Vagina (tissue), 2 donors: Measurements from ENCODE around the gene ZNF514.
A peak's percentile ranks its signal among the peaks of the same experiment; 100 is the strongest.

Experiments
- CTCF ChIP-seq, 3 experiments: fragments of 450-650 bp in 2 of 3; fragments of 200-600 bp in 1 of 3; sonication (generic) in 1 of 3; IDR thresholded peaks; one replicate each; pipeline ENCODE4 v1.5.1; 2017 to 2019; ENCODE audit warnings: antibody characterized with exemption in 3 of 3, mild to moderate bottlenecking in 2 of 3, moderate library complexity in 2 of 3
- POLR2A ChIP-seq, 2 donors: fragments of 450-650 bp; IDR thresholded peaks; one replicate each; pipeline ENCODE4 v1.6.1; 2017; ENCODE audit warnings: antibody characterized with exemption in 2 of 2, mild to moderate bottlenecking in 2 of 2, moderate library complexity in 2 of 2

- TF ChIP-seq CTCF (IDR thresholded peaks at IDR 0.05), result peak in 2 of 3 experiments; percentile 15 to 66
- no peak for TF ChIP-seq POLR2A (IDR thresholded peaks at IDR 0.05)
Observed at GRCh38 chr2:95207111-95207961, 47.7 kb upstream of the ZNF514 start, which contains the start of gene ZNF892.
